MM.1S (cell line): ENCODE results near the gene CHRM3.

Source experiments
- EZH2 ChIP-seq: fragments of 300-600 bp; sonication (generic); optimal IDR thresholded peaks from 2 replicates; pipeline ENCODE3; 2017; ENCODE audit warnings: low read depth, mild to moderate bottlenecking, antibody characterized with exemption, low read length, mixed read lengths
- EZH2phosphoT487 ChIP-seq: fragments of 300-600 bp; sonication (generic); IDR thresholded peaks from 2 replicates; pipeline ENCODE4 v1.6.1; 2018; ENCODE audit warnings: antibody characterized with exemption, low read length

DNA sequence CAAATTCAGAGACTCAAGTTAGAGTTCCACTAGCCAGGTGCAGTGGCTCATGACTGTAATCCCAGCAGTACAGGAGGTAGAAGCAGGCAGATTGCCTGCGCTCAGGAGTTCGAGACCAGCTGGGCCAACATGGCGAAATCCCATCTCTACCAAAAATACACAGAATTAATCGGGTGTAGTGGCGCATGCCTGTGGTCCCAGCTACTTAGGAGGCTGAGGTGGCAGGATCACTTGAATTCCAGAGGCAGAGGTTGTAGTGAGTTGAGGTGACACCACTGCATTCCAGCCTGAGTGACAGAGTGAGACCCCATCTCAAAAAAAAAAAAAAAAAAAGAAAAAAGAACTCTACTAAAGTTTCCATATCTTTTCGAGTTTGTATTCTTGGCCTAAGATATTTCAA lies 36.7 kb upstream of the CHRM3 start:
- TF ChIP-seq EZH2 (no peak), EZH2phosphoT487 (no peak)
